A549 (cell line): Measurements from ENCODE around the gene RHCG.

Source experiments
- CBX8 ChIP-seq: fragments of 200-600 bp; sonication (generic); IDR thresholded peaks from 2 replicates; pipeline ENCODE4 v1.6.1; 2016
- CHD2 ChIP-seq: fragments of 150-350 bp; IDR thresholded peaks from 2 replicates; pipeline ENCODE4 v1.6.1; 2014; ENCODE audit warnings: low read length; ENCODE audit not compliant: partially characterized antibody
- EHMT2 ChIP-seq: fragments of 200-600 bp; sonication (generic); IDR thresholded peaks from 2 replicates; pipeline ENCODE4 v1.6.1; 2016; ENCODE audit warnings: antibody characterized with exemption, low read depth, mild to moderate bottlenecking, moderate library complexity
- EP300 ChIP-seq, 2 experiments: fragments of >200 bp; sonication (Bioruptor Twin); formaldehyde crosslinking; IDR thresholded peaks; 2 replicates in 1 of 2; 3 replicates in 1 of 2; pipeline ENCODE4 v1.6.1; 2016 to 2017
- JUN ChIP-seq, 2 experiments: fragments of >200 bp; sonication (Bioruptor Twin); formaldehyde crosslinking; IDR thresholded peaks; 2 replicates in 1 of 2; 3 replicates in 1 of 2; pipeline ENCODE4 v1.6.1; 2016 to 2017
- KDM1A ChIP-seq: fragments of 200-600 bp; sonication (generic); IDR thresholded peaks from 2 replicates; pipeline ENCODE4 v1.6.1; 2016; ENCODE audit warnings: low read depth, mild to moderate bottlenecking
- POLR2A ChIP-seq: IDR thresholded peaks from 2 replicates; pipeline ENCODE4 v1.6.1; 2012; ENCODE audit warnings: mild to moderate bottlenecking, low read length
- RAD21 ChIP-seq, 2 experiments: fragments of >200 bp in 1 of 2; sonication (Bioruptor Twin) in 1 of 2; formaldehyde crosslinking in 1 of 2; IDR thresholded peaks in 1 of 2; conservative IDR thresholded peaks in 1 of 2; 2 replicates in 1 of 2; 3 replicates in 1 of 2; pipeline ENCODE4 v1.6.1; 2012 to 2018; ENCODE audit warnings: inconsistent platforms in 1 of 2
- RFX5 ChIP-seq: fragments of 450-650 bp; IDR thresholded peaks from 2 replicates; pipeline ENCODE4 v1.7.1; 2014; ENCODE audit warnings: antibody characterized with exemption, mild to moderate bottlenecking, moderate library complexity
- TF ChIP-seq, protein P1 (sequence below): fragments of >200 bp; sonication (Bioruptor Twin); formaldehyde crosslinking; IDR thresholded peaks from 3 replicates; pipeline ENCODE4 v1.5.1; 2016

DNA sequence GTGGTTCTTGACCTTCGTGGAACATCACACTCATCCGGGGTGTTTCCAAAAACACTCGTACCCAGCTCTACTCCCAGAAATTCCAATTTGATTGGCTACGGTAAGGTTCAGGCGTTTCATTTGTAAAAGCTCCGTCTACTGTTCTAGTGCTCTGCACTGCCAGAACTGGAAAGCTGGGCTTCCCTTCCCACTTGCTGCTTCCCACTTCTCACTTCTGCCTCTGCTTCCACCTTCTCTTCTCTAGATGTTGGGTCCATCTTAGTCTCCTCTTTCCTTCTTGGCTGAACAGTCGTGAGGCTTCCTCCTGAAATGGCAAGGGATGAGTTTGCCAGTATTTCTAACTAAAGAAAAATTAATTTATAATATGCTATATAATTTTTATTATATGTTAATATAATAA lies 29.8 kb upstream of the RHCG start:
- no peak for TF ChIP-seq EP300 (IDR thresholded peaks at IDR 0.05)
- TF ChIP-seq, protein P1, sequence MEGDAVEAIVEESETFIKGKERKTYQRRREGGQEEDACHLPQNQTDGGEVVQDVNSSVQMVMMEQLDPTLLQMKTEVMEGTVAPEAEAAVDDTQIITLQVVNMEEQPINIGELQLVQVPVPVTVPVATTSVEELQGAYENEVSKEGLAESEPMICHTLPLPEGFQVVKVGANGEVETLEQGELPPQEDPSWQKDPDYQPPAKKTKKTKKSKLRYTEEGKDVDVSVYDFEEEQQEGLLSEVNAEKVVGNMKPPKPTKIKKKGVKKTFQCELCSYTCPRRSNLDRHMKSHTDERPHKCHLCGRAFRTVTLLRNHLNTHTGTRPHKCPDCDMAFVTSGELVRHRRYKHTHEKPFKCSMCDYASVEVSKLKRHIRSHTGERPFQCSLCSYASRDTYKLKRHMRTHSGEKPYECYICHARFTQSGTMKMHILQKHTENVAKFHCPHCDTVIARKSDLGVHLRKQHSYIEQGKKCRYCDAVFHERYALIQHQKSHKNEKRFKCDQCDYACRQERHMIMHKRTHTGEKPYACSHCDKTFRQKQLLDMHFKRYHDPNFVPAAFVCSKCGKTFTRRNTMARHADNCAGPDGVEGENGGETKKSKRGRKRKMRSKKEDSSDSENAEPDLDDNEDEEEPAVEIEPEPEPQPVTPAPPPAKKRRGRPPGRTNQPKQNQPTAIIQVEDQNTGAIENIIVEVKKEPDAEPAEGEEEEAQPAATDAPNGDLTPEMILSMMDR: no peak
- no peak for TF ChIP-seq RFX5
- no peak for TF ChIP-seq JUN (IDR thresholded peaks at IDR 0.05)
- no peak for TF ChIP-seq CBX8
- TF ChIP-seq CHD2: no peak
- no peak for TF ChIP-seq KDM1A
- TF ChIP-seq EHMT2: no peak
- no peak for TF ChIP-seq POLR2A
- no peak for TF ChIP-seq RAD21 (conservative IDR thresholded peaks at IDR 0.05 in 1 of 2, IDR thresholded peaks at IDR 0.05 in 1 of 2)
